Activated T-cell treated with anti-CD3 and anti-CD28 coated beads, Interleukin-2, amount 50 U/mL, for 4 hours (primary cell): ENCODE measurements around the gene COA3. TPM values are rescaled to one million over a fixed set of nuclear protein-coding genes. Genes with fewer than 3 reads are reported as not detected.
A peak's percentile ranks its signal among the peaks of the same experiment; 100 is the strongest.

ENCODE experiments used
- ATAC-seq, 2 donors: fragments of 200-7000 bp; cut with Tn5 transposase; one replicate each; pipeline ENCODE4 v1.10.0; 2021
- DNase-seq: peaks from one replicate; pipeline ENCODE4 v3.0.0-alpha.2; 2020
- H3K27me3 Mint-ChIP-seq: one replicate; pipeline ENCODE4 v1.8.0; 2021; ENCODE audit warnings: low read depth, mixed read lengths
- H3K36me3 Mint-ChIP-seq: one replicate; pipeline ENCODE4 v1.8.0; 2022; ENCODE audit warnings: mixed read lengths; ENCODE audit not compliant: insufficient read depth
- H3K4me1 Mint-ChIP-seq: one replicate; pipeline ENCODE4 v1.8.0; 2021; ENCODE audit warnings: low read depth, mixed read lengths
- H3K4me3 Mint-ChIP-seq: one replicate; pipeline ENCODE4 v1.8.0; 2021; ENCODE audit warnings: mild to moderate bottlenecking, moderate library complexity, mixed read lengths
- H3K9me3 Mint-ChIP-seq: one replicate; pipeline ENCODE4 v1.8.0; 2021; ENCODE audit warnings: mixed read lengths
- total RNA-seq, 3 donors: library from RNA; stranded (reverse); gene quantifications; one replicate each; pipeline ENCODE4 v1.2.1, GENCODE V29; 2021

COA3 gene
- total RNA-seq, 3 donors from 2014 or later, result 52.2 to 56.2 (median 55.1) TPM

- peaks cover 10% of the 10 kb centered on the region for H3K36me3 Mint-ChIP-seq
- peak within 1 kb of the TSS; percentile 96 for H3K4me3 Mint-ChIP-seq
- peaks cover 6% of the 10 kb centered on the region for H3K27me3 Mint-ChIP-seq
- no peaks in the 10 kb centered on the region for H3K9me3 Mint-ChIP-seq
- peak; percentile 87 for DNase-seq
- peak; percentile 89 to 92 for ATAC-seq
- H3K4me1 Mint-ChIP-seq, result peaks cover 23% of the 10 kb centered on the region
Observed at GRCh38 chr17:42832934-42833766, 34.6 kb upstream of the COA3 start, which contains the start of gene PSME3. TSS of gene PSME3 (plus strand) at chr17:42833397. CDS start at chr17:42833632, 235 bp downstream.

- peak; percentile 59 to 73 for ATAC-seq
- no peak for DNase-seq
- peaks cover 21% of the 10 kb centered on the region for H3K4me1 Mint-ChIP-seq
- H3K36me3 Mint-ChIP-seq, result peaks cover 3% of the 10 kb centered on the region
- no peaks in the 10 kb centered on the region for H3K9me3 Mint-ChIP-seq
- H3K27me3 Mint-ChIP-seq, result peaks cover 6% of the 10 kb centered on the region
- H3K4me3 Mint-ChIP-seq, result peak overlapping the region; percentile 96
Observed at GRCh38 chr17:42832213-42832933, 33.9 kb upstream of the COA3 start.

- peaks cover 3% of the 10 kb centered on the region for H3K36me3 Mint-ChIP-seq
- no peak overlapping the region for H3K4me3 Mint-ChIP-seq
- ATAC-seq (no peak), DNase-seq (no peak)
- H3K4me1 Mint-ChIP-seq, result peaks cover 20% of the 10 kb centered on the region
- H3K27me3 Mint-ChIP-seq, result peaks cover 6% of the 10 kb centered on the region
- H3K9me3 Mint-ChIP-seq, result no peaks in the 10 kb centered on the region
Observed at GRCh38 chr17:42830971-42831370, 32.5 kb upstream of the COA3 start.

- DNase-seq (no peak), ATAC-seq (no peak)
- Mint-ChIP-seq H3K27me3 (peaks cover 6% of the 10 kb centered on the region), H3K9me3 (no peaks in the 10 kb centered on the region), H3K4me1 (peaks cover 24% of the 10 kb centered on the region), H3K4me3 (no peak overlapping the region), H3K36me3 (no peaks in the 10 kb centered on the region)
Observed at GRCh38 chr17:42827472-42827871, 29.0 kb upstream of the COA3 start.

GRCh38 chr17:42821176-42821575 lies 22.7 kb upstream of the COA3 start:
- Mint-ChIP-seq H3K27me3 (no peaks in the 10 kb centered on the region), H3K9me3 (no peaks in the 10 kb centered on the region), H3K4me3 (no peak overlapping the region), H3K4me1 (peaks cover 27% of the 10 kb centered on the region), H3K36me3 (peaks cover 35% of the 10 kb centered on the region)
- DNase-seq, result no peak
- no peak for ATAC-seq

GRCh38 chr17:42819939-42820535 lies 21.5 kb upstream of the COA3 start:
- ATAC-seq (peak; percentile 33 to 36), DNase-seq (peak; percentile 54)
- Mint-ChIP-seq H3K9me3 (no peaks in the 10 kb centered on the region), H3K4me1 (peaks cover 30% of the 10 kb centered on the region), H3K36me3 (peaks cover 42% of the 10 kb centered on the region), H3K4me3 (no peak overlapping the region), H3K27me3 (no peaks in the 10 kb centered on the region)

- peaks cover 24% of the 10 kb centered on the region for H3K4me1 Mint-ChIP-seq
- no peak for DNase-seq
Observed at GRCh38 chr17:42818379-42818778, 19.9 kb upstream of the COA3 start.

GRCh38 chr17:42817866-42818265 lies 19.4 kb upstream of the COA3 start:
- DNase-seq, result no peak
- Mint-ChIP-seq H3K9me3 (no peaks in the 10 kb centered on the region), H3K4me3 (no peak overlapping the region), H3K4me1 (peaks cover 20% of the 10 kb centered on the region), H3K27me3 (no peaks in the 10 kb centered on the region), H3K36me3 (peaks cover 53% of the 10 kb centered on the region)
- no peak for ATAC-seq

More at GRCh38 chr17:42818379-42818778, 19.9 kb upstream of the COA3 start:
- Mint-ChIP-seq H3K36me3 (peaks cover 53% of the 10 kb centered on the region), H3K9me3 (no peaks in the 10 kb centered on the region), H3K4me3 (no peak overlapping the region), H3K27me3 (no peaks in the 10 kb centered on the region)
- ATAC-seq, result no peak

- peaks cover 5% of the 10 kb centered on the region for H3K4me1 Mint-ChIP-seq
- ATAC-seq (no peak), DNase-seq (no peak)
- no peaks in the 10 kb centered on the region for H3K9me3 Mint-ChIP-seq
- no peaks in the 10 kb centered on the region for H3K27me3 Mint-ChIP-seq
- H3K4me3 Mint-ChIP-seq, result no peak overlapping the region
- peaks cover 56% of the 10 kb centered on the region for H3K36me3 Mint-ChIP-seq
Observed at GRCh38 chr17:42814633-42815399, 16.3 kb upstream of the COA3 start.

- H3K9me3 Mint-ChIP-seq, result no peaks in the 10 kb centered on the region
- DNase-seq (no peak), ATAC-seq (no peak)
- no peaks in the 10 kb centered on the region for H3K4me1 Mint-ChIP-seq
- peaks cover 26% of the 10 kb centered on the region for H3K36me3 Mint-ChIP-seq
- H3K27me3 Mint-ChIP-seq, result no peaks in the 10 kb centered on the region
- H3K4me3 Mint-ChIP-seq, result no peak overlapping the region
Observed at GRCh38 chr17:42809250-42809649, 10.7 kb upstream of the COA3 start.

GRCh38 chr17:42806249-42806648 lies 7.7 kb upstream of the COA3 start:
- ATAC-seq (no peak), DNase-seq (no peak)
- H3K27me3 Mint-ChIP-seq, result no peaks in the 10 kb centered on the region
- no peaks in the 10 kb centered on the region for H3K4me1 Mint-ChIP-seq
- no peak overlapping the region for H3K4me3 Mint-ChIP-seq
- no peaks in the 10 kb centered on the region for H3K9me3 Mint-ChIP-seq
- peaks cover 15% of the 10 kb centered on the region for H3K36me3 Mint-ChIP-seq

GRCh38 chr17:42804918-42805367 lies 6.4 kb upstream of the COA3 start:
- ATAC-seq (no peak), DNase-seq (no peak)
- Mint-ChIP-seq H3K9me3 (no peaks in the 10 kb centered on the region), H3K4me1 (no peaks in the 10 kb centered on the region), H3K4me3 (no peak overlapping the region), H3K27me3 (no peaks in the 10 kb centered on the region), H3K36me3 (peaks cover 6% of the 10 kb centered on the region)

- Mint-ChIP-seq H3K4me3 (no peak overlapping the region), H3K9me3 (no peaks in the 10 kb centered on the region), H3K27me3 (no peaks in the 10 kb centered on the region), H3K4me1 (peaks cover 5% of the 10 kb centered on the region), H3K36me3 (no peaks in the 10 kb centered on the region)
- ATAC-seq (no peak), DNase-seq (no peak)
Observed at GRCh38 chr17:42803074-42803883, 4.8 kb upstream of the COA3 start.
